A549 (cell line): ENCODE results near the gene PFKFB4. TPM values are rescaled to one million over a fixed set of nuclear protein-coding genes. Genes with fewer than 3 reads are reported as not detected.
A peak's percentile ranks its signal among the peaks of the same experiment; 100 is the strongest.

ENCODE experiments used
- ATAC-seq, 2 experiments: fragments of 200-7000 bp in 1 of 2; fragments of >200 bp in 1 of 2; cut with Nextera tagmentation in 1 of 2; cut with Tn5 transposase in 1 of 2; 3 replicates each; pipeline versions ENCODE4 v1.8.0 to v1.9.1; 2018 to 2020; ENCODE audit warnings: mild to moderate bottlenecking in 1 of 2, moderate library complexity in 1 of 2
- CTCF ChIA-PET: fragments of 300-600 bp; sonication (Branson Sonifier 250); formaldehyde crosslinking; extraction: SDS; loops from one replicate; lab custom pipeline; 2021; ENCODE audit warnings: antibody characterized with exemption, inconsistent platforms; lab: Yijun Ruan, JAX
- POLR2A ChIA-PET: fragments of 350-600 bp; formaldehyde crosslinking; extraction: SDS; loops from one replicate; lab custom pipeline; 2021; ENCODE audit warnings: antibody characterized with exemption, inconsistent platforms; lab: Yijun Ruan, JAX
- DNase-seq, 2 experiments: peaks; one replicate each; pipeline versions ENCODE4 v3.0.0 to v3.0.0-alpha.2; 2011 to 2016; ENCODE audit warnings: low read depth in 1 of 2, low spot score in 1 of 2
- FAIRE-seq: peaks from 2 replicates; lab custom pipeline; 2011; peaks lifted over from hg19 to GRCh38; lab: Jason Lieb, UNC
- H3K27ac ChIP-seq, 2 experiments: fragments of >200 bp; sonication (Bioruptor Twin); formaldehyde crosslinking; 3 replicates each; pipeline ENCODE4 v1.5.1; 2016 to 2017
- H3K4me1 ChIP-seq: fragments of >200 bp; sonication (Bioruptor Twin); formaldehyde crosslinking; 3 replicates; pipeline ENCODE4 v1.6.1; 2016
- H3K4me2 ChIP-seq: fragments of >200 bp; sonication (Bioruptor Twin); formaldehyde crosslinking; 3 replicates; pipeline ENCODE4 v1.6.1; 2016
- H3K4me3 ChIP-seq: fragments of >200 bp; sonication (Bioruptor Twin); formaldehyde crosslinking; 3 replicates; pipeline ENCODE4 v1.5.1; 2016
- H3K9me3 ChIP-seq: fragments of >200 bp; sonication (Bioruptor Twin); formaldehyde crosslinking; 3 replicates; pipeline ENCODE4 v1.6.1; 2016
- ESRRA ChIP-seq: fragments of 150-350 bp; IDR thresholded peaks from 2 replicates; pipeline ENCODE4 v1.6.1; 2014; ENCODE audit warnings: mild to moderate bottlenecking, low read length, borderline replicate concordance
- FOSB ChIP-seq: fragments of 250-450 bp; sonication (Bioruptor Pico); IDR thresholded peaks from 2 replicates; pipeline ENCODE4 v1.5.0; 2020; ENCODE audit warnings: mild to moderate bottlenecking, moderate library complexity
- HDAC2 ChIP-seq: fragments of 200-600 bp; sonication (generic); IDR thresholded peaks from 2 replicates; pipeline ENCODE4 v1.6.1; 2016
- JUN ChIP-seq, 2 experiments: fragments of >200 bp; sonication (Bioruptor Twin); formaldehyde crosslinking; IDR thresholded peaks; 2 replicates in 1 of 2; 3 replicates in 1 of 2; pipeline ENCODE4 v1.6.1; 2016 to 2017
- JUNB ChIP-seq: fragments of >200 bp; sonication (Bioruptor Twin); formaldehyde crosslinking; IDR thresholded peaks from 2 replicates; pipeline ENCODE4 v1.6.1; 2016
- KDM5A ChIP-seq: fragments of 200-600 bp; sonication (generic); IDR thresholded peaks from 2 replicates; pipeline ENCODE4 v1.6.1; 2016; ENCODE audit warnings: antibody characterized with exemption, mild to moderate bottlenecking
- NFE2L2 ChIP-seq: fragments of 150-350 bp; conservative IDR thresholded peaks from 2 replicates; pipeline ENCODE4 v1.6.1; 2014; ENCODE audit warnings: low read length
- POLR2A ChIP-seq: IDR thresholded peaks from 2 replicates; pipeline ENCODE4 v1.6.1; 2012; ENCODE audit warnings: mild to moderate bottlenecking, low read length
- POLR2AphosphoS2 ChIP-seq: conservative IDR thresholded peaks from 2 replicates; pipeline ENCODE4 v1.6.1; 2012; ENCODE audit warnings: low read length, improper control_type of control experiment, inconsistent platforms
- RAD21 ChIP-seq, 2 experiments: fragments of >200 bp in 1 of 2; sonication (Bioruptor Twin) in 1 of 2; formaldehyde crosslinking in 1 of 2; IDR thresholded peaks in 1 of 2; conservative IDR thresholded peaks in 1 of 2; 2 replicates in 1 of 2; 3 replicates in 1 of 2; pipeline ENCODE4 v1.6.1; 2012 to 2018; ENCODE audit warnings: inconsistent platforms in 1 of 2
- TFCP2L1 ChIP-seq: fragments of 250-450 bp; sonication (Bioruptor Pico); IDR thresholded peaks from 2 replicates; pipeline ENCODE4 v1.5.0; 2021; ENCODE audit warnings: mild to moderate bottlenecking
- TP53 ChIP-seq: fragments of 250-450 bp; sonication (Bioruptor Pico); IDR thresholded peaks from 2 replicates; pipeline ENCODE4 v1.5.0; 2021; ENCODE audit warnings: mild to moderate bottlenecking, moderate library complexity
- ZSCAN20 ChIP-seq: fragments of 250-450 bp; sonication (Bioruptor Pico); IDR thresholded peaks from 2 replicates; pipeline ENCODE4 v1.8.0; 2022; ENCODE audit warnings: mild to moderate bottlenecking, moderate library complexity
- WGBS: methylation state at CpG from one replicate; pipeline ENCODE4 v1.1.6; 2017; ENCODE audit errors: missing lambda C conversion rate; 5-methylcytosine and 5-hydroxymethylcytosine counted together
- polyA minus RNA-seq: library from RNA; depleted of rRNA, polyadenylated mRNA; stranded (reverse); fragments of >200 nt; gene quantifications from 2 replicates; pipeline ENCODE4 v1.2.3, GENCODE V29; 2011; rRNA and poly(A)+ RNA removed
- polyA plus RNA-seq, 4 experiments: library from polyadenylated mRNA; depleted of rRNA in 3 of 4; stranded (reverse); fragments of >200 nt; fragmentation: RNase III in 1 of 4; extraction: RNeasy Plus Mini Kit Qiagen cat#74134 plus additional on column Dnase treatment in 1 of 4; gene quantifications; 2 replicates in 3 of 4; 3 replicates in 1 of 4; pipeline ENCODE4 v1.2.3, GENCODE V29; 2011 to 2017
- TF ChIP-seq, protein P1 (sequence below): fragments of 250-450 bp; sonication (Bioruptor Pico); IDR thresholded peaks from 2 replicates; pipeline ENCODE4 v1.5.0; 2020; ENCODE audit warnings: low read depth, mild to moderate bottlenecking, moderate library complexity
- TF ChIP-seq, protein P2 (sequence below): fragments of 250-450 bp; sonication (Bioruptor Pico); IDR thresholded peaks from 2 replicates; pipeline ENCODE4 v1.5.0; 2021; ENCODE audit warnings: mild to moderate bottlenecking, moderate library complexity, borderline replicate concordance
- TF ChIP-seq, protein P3 (sequence below): IDR thresholded peaks from 2 replicates; pipeline ENCODE4 v1.6.1; 2012

Gene PFKFB4
- 8.4 and 15.0 TPM in 2 replicates for polyA plus RNA-seq (2011; rRNA removed)
- 7.0 and 8.9 TPM in 2 replicates for polyA plus RNA-seq (2012; cell fraction: cytosol; rRNA removed)
- polyA plus RNA-seq (2012; cell fraction: nucleus; rRNA removed): 57.5 and 76.0 TPM in 2 replicates
- 19.6 to 21.1 TPM (median 20.9 TPM) in 3 replicates for polyA plus RNA-seq (2017; fragmentation: RNase III; extraction: RNeasy Plus Mini Kit Qiagen cat#74134 plus additional on column Dnase treatment)
- 9.4 and 15.1 TPM in 2 replicates for polyA minus RNA-seq

DNA sequence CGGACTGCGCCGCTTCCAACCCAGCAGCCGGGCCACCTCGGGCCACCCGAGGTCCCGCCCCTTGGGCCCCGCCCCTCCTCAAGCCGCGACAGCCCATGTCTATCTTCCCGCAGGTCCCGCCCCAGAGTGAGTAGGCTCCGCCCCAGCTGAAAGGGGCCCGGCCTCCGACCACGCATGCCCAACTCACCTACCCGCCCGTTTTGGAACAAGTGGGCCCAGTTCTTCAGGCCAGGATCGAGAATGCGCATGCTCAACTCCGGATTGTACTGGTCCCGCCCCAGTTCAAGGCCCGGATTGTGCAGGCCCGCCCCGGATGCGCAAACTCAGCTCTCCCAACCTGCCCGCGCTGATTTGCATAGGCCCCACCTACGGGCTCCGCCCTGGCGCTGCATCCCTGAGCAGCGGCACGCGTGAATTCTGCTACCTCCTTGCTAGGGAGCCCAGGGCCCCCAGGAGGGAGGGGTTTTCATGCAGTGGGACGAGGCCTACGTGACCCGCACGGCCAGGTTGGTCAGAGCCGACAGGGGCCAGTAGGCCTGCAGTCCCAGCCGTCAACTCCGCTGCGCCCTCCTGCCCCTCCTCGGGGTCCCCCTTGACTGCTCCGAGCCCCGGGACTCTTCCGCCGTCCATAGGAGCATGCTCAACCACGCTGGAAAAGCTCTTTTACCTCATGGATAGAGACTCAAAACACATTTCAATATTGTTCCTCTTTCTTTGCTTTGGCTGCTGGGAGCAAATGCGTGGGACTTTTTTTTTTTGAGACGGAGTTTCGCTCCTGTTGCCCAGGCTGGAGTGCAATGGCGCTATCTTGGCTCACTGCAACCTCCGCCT lies at the start of gene PFKFB4:
Gene PFKFB4, minus strand, starts transcription at position 8 of the 831 bp plus-strand sequence. CDS start 26 bp downstream, outside the sequence.
- Histone ChIP-seq H3K4me3 (peak within 1 kb of the TSS; percentile 54), H3K4me2 (peak within 1 kb of the TSS; percentile 89), H3K27ac (peak within 1 kb of the TSS; percentile 67 to 92), H3K4me1 (peaks cover 44% of the 10 kb centered on the region), H3K9me3 (no peaks in the 10 kb centered on the region)
- CTCF ChIA-PET: interaction anchor here (0.6 to 1.4 kb wide), 5 partner anchors 20 to 238 kb away, joined by 3 to 4 read pairs (median 3); no protein-coding TSS in a partner anchor
- ATAC-seq: peak; percentile 47 to 85
- FAIRE-seq: no peak
- POLR2A ChIA-PET: interaction anchor here (0.6 kb wide), 1 partner anchor 53 kb away, joined by 7 read pairs; no protein-coding TSS in a partner anchor
- TF ChIP-seq NFE2L2 (no peak), TFCP2L1 (CRISPR knock-in tag) (peak; percentile 44; the same call in 1 of the 2 replicates), HDAC2 (no peak), POLR2A (peak; percentile 15; the same call in 1 of the 2 replicates), JUN (IDR thresholded peaks at IDR 0.05) (peak in 1 of 2 experiments; percentile 27; a peak in 1 of 5 replicates)
- TF ChIP-seq, protein P1, sequence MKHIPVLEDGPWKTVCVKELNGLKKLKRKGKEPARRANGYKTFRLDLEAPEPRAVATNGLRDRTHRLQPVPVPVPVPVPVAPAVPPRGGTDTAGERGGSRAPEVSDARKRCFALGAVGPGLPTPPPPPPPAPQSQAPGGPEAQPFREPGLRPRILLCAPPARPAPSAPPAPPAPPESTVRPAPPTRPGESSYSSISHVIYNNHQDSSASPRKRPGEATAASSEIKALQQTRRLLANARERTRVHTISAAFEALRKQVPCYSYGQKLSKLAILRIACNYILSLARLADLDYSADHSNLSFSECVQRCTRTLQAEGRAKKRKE (CRISPR knock-in tag): no peak
- DNase-seq: peak; percentile 91 to 99
- 21% methylated on average over 17 of the region's 53 CpGs for WGBS

DNA sequence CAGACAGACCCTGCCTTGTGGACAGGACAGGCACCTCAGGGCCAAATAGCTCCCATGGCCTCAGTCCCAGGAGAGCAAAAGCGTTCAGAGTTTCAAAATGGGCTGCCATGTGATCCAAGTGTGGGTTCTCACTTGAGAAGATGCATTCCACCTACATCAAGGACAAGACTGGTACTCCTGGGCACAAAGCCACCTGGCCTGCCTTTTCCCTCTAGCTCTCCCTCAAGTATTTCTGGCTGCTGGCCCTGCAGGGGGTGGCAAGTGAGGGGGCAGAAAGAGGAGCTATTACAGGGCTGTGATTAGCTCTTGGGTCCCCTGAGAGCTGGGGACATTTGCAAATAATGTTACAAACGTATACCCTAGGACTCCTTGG lies 45.0 kb upstream of the PFKFB4 start:
- no peak for DNase-seq
- no peak for FAIRE-seq
- ChIA-PET CTCF (interaction anchor here (1.0 to 1.4 kb wide), 3 partner anchors 8 to 43 kb away, joined by 3 read pairs; partner anchors contain the start of genes SLC26A6 and UQCRC1), POLR2A (no interaction called here)
- no peak overlapping the region for H3K4me3 ChIP-seq
- H3K4me2 ChIP-seq: no peak overlapping the region
- H3K4me1 ChIP-seq: peaks cover 35% of the 10 kb centered on the region
- no peak for ATAC-seq
- no peaks in the 10 kb centered on the region for H3K9me3 ChIP-seq
- H3K27ac ChIP-seq: no peak overlapping the region
- 84% methylated on average over 2 of the region's 2 CpGs for WGBS
- TF ChIP-seq ZSCAN20 (CRISPR knock-in tag) (no peak), RAD21 (conservative IDR thresholded peaks at IDR 0.05 in 1 of 2, IDR thresholded peaks at IDR 0.05 in 1 of 2) (no peak), TP53 (CRISPR knock-in tag) (no peak), NFE2L2 (no peak), FOSB (CRISPR knock-in tag) (no peak), ESRRA (no peak), JUNB (no peak), POLR2AphosphoS2 (no peak), KDM5A (no peak)
- TF ChIP-seq, protein P1 (CRISPR knock-in tag): no peak
- TF ChIP-seq, protein P2, sequence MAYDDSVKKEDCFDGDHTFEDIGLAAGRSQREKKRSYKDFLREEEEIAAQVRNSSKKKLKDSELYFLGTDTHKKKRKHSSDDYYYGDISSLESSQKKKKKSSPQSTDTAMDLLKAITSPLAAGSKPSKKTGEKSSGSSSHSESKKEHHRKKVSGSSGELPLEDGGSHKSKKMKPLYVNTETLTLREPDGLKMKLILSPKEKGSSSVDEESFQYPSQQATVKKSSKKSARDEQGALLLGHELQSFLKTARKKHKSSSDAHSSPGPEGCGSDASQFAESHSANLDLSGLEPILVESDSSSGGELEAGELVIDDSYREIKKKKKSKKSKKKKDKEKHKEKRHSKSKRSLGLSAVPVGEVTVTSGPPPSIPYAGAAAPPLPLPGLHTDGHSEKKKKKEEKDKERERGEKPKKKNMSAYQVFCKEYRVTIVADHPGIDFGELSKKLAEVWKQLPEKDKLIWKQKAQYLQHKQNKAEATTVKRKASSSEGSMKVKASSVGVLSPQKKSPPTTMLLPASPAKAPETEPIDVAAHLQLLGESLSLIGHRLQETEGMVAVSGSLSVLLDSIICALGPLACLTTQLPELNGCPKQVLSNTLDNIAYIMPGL (CRISPR knock-in tag): no peak
- TF ChIP-seq, protein P3, sequence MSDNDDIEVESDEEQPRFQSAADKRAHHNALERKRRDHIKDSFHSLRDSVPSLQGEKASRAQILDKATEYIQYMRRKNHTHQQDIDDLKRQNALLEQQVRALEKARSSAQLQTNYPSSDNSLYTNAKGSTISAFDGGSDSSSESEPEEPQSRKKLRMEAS: no peak
- TF ChIP-seq, all 56 proteins: peak for 0
